Activated CD8-positive, alpha-beta memory T cell treated with anti-CD3 and anti-CD28 coated beads, Interleukin-2, amount 50 U/mL, for 24 hours (primary cell): ENCODE results near the gene CD55.

ENCODE experiments used
- DNase-seq: peaks from one replicate; pipeline ENCODE4 v3.0.0-alpha.2; 2020; ENCODE audit errors: extremely low read depth

The CD55 gene

DNA sequence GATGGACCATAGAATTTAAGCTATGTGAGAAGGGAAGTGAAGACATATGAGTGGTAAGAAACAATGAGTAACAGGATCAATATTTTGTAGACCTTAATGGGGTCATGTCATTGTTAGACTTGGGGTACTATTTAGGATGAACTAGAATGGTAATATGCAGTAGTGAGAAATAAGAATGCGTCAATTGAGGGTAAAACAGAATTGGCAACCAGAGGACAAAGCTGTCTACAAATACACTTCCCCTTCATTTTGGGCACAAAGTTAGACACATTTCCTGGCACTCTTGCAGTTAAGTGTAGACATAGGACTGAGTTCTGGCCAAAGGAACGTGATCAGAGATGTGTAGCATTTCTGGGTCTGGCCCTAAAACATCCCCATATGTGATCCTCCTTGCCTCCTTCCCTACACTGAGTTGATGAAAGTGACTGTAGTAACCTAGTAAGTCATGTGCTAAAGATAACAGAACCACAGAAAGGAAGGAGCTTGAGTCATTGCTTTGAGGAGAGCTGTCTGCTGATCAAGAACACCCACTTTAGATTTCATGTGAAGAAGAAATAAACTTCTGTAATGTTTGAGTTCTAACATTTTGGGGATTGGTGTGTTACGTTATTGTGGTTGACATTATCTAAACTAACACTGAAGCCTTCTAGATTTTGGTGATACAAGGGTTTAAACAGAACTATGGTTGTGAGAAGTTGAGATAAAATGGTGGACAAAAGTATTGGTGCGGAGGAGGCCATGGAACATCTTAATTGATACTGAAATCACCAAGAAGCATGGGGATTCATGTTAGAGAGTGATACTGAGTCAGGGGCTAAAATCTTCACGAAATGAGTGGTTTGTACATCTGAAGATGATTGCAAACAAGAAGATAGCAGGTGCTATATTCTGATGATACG lies 41.7 kb downstream of the CD55 start:
- no peak for DNase-seq

DNA sequence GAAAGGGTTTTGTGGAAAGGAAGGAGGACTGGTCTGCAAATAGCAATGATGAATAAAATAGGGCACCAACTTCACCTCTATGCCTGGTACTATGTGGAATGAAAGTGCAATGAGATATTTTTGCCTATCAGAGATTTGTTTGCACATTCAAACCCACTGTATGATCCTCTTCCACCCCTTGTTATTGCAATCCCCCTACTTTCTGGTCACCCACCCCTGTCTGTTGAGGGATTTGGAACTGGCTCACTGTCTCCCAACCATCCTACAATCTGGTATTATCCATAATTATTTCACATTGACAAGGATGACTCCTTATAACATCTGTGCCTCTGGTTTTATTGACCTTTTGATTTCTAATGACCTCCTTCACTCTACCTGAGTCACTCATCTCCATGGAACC lies 42.4 kb downstream of the CD55 start:
- no peak for DNase-seq

DNA sequence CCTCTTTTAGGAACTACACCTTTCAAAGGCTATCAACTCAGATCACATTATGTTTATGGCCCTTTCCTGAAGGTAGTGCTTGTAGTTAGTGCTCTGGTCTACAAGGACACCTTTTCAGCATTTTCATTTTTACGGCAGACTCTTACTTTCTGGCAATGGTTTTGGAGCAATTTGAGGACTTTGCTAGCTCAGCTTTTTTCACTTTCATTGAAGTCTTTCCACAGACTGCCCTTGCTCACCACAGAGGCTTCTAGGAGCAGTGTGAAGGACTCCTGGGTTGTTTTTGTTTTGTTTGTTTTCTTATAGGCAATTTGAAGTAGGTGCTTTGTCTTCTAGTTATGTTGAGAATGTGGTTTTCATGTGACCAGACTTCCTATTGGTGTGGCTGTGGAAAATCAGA lies 43.1 kb downstream of the CD55 start:
- no peak for DNase-seq

DNA sequence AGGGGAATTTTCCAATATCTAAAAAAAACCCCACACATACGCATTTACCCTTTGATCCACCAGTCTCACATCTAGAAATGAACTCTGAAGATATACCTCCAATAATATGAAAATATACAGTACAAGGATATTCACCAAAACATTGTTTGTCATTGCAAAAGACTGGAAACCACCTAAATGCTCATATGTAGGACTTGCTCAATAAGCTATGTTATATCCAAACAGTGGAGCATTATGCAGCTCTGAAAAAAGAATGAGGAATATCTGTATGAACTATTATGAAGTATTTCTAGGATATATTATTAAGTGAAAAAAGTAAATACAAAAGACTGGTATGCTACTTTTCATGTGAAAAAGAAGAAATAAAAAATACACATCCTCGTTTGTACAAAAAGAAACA lies 43.6 kb downstream of the CD55 start:
- DNase-seq = no peak

DNA sequence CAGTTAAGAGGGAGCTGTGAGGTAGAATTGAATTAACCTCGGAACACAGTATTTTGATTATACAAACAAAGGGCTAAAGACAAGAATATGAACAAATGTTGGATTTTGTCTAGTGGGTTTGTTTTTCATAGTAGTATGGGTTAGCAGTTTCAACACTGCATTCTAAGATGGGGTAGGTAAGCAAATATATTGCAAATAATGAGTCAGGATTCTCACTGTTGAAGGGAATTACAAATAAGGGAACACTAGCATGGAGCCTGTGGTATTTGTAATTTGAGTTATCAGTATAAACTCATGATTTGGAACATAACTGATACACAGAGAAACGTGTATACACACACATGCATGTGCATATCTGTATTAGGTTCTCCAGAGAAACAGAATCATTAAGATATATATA lies 44.5 kb downstream of the CD55 start:
- no peak for DNase-seq

DNA sequence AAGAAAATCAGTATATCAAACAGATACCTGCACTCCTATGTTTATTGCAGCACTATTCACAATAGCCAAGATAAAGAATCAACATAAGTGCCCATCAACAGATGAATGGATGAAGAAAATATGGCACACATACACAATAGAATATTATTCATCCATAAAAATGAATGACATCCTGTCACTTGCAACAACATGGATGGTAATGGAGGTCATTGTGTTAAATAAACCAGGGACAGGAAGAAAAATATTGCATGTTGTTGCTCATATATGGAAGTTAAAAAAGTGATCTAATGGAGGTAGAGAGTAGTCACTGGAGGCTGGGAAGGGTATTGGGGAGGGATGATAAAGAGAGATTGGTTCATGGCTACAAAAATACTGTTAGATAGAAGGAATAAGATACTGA lies 67.2 kb downstream of the CD55 start:
- DNase-seq = no peak

DNA sequence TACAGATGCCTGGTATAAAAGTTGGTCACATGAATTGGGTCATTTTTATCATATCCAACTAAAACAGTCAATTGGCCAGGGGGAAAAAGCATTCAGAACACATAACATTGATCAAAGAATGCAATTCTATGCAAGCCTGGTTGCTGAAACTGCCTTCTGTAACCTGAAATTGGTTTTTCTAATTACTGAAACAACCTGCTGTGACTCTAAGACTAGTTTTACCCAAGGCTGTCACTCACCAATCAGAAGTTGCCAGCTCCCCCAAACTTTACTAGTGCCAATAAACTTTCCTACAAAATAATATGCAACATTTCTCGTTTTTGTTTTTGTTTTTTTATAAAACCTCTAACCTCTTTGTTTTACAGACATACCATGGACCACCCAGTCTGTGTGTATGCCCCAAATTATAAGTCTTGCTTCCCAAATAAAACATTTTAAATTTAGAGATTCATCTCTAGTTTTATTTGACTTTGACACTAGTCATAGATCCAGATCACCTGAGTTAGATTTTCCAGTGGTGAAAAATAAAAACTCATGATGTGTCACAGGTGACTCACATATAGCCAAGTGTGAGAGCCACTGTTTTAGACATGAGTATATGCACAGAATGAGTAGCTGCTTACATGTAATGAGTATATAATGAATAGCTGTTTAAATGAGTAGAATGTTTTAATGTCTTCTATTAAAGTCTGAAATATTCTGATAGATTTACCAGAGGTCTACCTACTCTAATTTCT lies 68.4 kb downstream of the CD55 start:
- no peak for DNase-seq

DNA sequence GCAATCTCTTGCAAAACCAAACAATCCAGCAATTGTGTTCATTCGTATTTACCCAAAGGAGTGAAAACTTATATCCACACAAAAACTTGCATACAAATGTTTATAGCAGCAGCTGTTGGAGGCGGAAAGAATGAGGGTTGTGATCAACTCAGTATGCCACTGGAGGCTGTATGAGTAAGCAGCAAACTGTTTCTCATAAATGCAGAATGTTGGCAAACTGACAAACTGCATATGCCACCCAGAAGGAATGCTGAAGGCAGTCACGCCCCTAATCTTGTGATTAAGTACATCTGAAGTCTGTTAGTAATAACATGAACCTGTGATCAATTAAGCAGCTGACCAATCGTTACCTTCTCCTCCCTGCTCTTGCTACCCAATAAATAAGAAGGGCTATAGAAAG lies 72.1 kb downstream of the CD55 start:
- no peak for DNase-seq

DNA sequence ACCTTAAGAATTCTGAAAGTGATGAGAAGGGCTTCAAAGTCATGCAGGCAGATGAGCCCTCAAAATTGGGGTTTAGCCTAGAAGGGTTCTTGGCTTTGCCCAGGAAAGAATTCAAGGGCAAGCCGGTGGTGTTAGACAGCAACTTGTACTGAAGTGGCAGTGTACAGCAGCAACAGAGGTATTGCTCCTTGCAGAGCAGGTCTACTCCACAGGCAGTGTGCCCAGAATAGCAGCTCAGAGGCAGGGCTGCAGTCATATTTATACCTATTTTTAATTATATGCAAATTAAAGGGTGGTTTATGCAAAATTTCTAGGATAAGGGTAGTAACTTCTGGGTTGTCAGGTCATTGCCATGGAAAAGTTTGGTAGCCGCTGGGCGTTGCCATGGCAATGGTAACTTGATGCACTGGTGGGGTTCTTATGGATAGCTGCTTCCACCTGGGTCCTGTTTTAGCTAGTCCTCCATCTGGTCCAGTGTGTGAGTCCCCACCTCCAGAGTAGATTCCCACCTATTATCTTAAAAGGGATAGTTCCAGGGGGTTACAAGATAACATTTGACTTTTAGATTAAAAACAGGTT lies 74.8 kb downstream of the CD55 start:
- DNase-seq = no peak

DNA sequence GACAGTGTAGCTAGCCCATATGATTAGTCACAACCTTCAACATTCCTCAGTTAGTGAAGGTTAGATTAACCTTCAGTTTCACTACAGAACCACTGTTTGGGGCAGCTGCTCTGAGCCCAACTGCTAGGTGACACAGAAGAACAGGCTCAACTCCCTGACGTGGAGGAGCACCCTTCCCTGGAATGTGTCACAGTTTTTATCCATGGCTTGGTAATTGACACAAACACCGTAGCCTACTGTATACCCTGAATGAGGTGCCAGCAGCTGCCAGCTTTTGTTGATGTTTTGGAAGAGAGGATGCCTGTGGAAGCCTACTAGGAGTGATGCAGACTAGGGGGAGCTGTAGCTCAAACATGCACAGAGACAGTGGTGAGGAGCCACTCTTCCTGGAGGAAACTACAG lies 76.0 kb downstream of the CD55 start:
- no peak for DNase-seq

DNA sequence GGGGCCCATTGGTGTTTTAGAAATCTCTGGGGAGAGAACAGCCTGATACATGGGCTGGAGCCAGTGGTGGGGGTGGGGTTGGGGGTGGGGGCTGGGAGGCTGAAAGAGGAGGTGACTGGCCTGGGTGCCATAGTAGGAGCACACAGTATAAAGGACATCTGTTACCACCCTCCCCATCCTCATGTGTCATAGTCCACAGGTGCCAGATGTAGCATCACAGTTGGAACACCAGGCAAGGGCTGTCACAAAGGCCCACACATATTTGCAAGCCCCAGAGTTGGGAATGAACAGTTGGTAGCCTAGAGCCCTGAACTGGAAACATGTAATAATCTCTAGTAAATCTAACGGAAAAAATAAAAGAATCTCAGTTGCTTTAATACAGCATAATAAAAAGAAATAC lies 77.5 kb downstream of the CD55 start:
- no peak for DNase-seq

DNA sequence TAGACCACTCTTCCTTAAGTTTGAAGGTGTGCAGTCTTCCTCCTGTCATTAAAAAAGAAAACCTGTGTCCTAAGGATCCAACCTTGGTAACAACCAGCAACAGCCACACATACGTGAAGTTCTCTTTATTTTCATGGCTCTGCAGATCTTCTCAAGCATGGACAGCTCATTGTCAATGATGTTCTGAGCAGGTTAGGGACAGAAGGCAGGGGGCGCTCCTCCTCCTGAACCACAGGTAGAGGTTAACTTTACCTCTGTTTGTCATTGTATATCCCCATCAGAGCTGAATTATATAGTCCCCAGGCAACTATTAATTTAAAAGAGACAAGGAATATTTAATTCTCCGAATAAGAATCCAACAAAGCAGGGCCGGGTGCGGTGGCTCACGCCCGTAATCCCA lies 80.1 kb downstream of the CD55 start:
- DNase-seq = no peak

DNA sequence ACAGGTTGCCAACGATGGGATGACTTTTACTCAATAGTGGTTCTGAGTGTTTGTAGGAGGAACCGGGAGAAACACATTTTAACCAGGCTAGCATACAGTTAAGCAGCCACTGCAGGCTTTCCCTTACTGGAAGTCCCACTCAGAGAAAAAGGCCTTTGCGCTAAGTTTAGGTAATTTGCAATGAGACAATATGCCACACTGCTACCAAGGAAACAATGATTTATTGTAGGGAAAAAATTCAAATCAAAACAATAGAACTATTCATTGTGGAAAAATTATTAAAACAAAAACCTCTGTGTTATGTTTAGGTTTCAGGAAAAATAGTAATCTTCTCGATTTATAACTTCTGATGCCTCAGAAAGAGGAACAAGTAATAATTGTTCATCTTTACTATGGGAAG lies 81.3 kb downstream of the CD55 start:
- DNase-seq = no peak

DNA sequence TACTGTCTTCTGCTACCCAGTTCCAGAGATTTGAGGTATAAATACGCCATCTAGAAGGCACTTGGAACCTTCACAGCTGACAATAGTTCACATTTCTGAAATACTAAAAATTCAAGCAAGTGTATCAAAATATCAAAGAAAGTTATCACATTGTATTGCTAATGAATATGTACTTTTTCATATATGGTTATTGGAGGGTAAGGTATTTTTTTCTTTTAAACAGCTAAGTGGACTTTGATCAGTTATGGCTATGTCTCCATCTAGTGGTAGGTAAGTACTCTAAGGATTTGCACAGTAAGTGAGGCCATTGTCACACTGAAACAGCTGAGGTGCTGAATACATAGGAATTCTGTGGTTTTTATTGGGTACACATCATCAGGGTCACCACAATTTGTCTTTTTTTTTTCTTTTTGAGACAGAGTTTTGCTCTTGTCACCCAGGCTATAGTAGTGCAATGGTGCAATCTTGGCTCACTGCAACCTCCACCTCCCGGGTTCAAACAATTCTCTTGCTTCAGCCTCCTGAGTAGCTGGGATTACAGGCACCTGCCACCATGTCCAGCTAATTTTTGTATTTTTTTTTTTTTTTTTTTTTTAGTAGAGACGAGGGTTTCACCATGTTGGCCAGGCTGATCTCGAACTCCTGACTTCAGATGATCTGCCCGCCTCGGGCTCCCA lies 83.5 kb downstream of the CD55 start:
- DNase-seq = no peak

DNA sequence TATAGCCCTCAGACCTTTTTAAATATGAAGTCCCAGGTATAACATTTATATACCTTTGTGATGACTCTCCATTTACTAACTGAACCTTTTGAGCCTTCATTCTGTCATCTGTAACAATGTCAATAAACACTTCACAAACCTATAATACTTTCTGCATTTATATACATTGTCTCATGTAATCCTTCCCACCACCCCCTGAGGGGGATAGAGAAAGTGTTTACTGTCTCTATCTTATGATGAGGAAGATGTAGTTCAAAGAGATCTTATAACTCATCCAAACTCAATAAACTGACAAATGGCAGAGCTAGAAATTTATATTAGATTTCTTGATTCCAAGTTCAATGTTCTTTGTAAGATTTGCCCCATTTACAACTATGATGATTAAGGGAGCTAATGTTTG lies 84.3 kb downstream of the CD55 start:
- DNase-seq = no peak

DNA sequence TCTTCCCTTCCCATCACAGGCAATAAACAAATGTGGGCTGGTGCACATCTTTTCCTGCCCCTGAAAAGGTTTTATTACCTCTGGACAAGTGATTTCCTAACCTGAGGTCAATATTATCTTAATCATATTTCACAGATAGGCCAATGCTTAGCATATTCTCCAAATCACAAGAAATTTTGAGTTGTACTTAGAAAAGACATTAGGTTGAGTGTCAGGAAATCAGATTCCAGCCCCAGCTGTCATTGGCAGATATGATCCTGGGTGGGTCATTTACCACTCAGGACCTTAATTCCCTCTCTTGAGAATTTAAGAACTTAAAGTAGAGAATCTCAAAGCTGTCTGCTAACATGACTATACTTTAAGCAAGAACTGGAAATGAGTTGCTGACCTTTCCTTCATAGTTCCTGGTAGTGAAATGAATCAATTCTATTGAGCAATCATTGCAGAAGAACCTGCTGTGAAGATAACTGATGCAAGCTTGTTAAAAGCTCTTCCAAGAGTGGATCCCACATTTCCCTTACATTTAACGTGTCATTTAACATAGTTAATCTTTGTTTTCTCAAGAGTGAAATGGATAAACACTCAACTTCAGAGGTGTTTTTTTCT lies 86.3 kb downstream of the CD55 start:
- DNase-seq = no peak
